GM18517 (cell line): Measurements from ENCODE around the gene PRR15.

Experiments
- ATAC-seq: cut with Tn5 transposase; IDR thresholded peaks from one replicate; pipeline ENCODE4 v1.9.1; 2021; ENCODE audit warnings: mild to moderate bottlenecking, moderate library complexity; ENCODE audit not compliant: unreplicated experiment

PRR15 gene

DNA sequence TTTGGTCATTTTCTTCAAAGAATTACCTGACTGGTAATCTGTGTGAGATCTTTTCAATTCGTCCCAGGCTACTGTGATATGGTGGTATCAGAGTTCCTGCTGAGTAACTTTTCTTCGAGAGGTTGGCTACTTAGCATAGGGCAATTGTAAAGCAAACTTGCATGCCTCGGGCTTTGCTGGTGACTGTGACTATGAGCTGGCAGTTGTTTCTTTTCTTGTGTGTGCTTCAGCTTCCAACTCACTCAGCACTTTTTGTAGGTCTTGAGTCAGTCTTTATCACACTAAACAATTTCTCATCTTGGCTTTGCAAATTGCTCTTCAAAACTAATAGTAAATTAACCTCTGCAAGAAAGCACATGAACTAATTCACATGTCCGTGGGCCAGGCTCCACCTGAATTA is 44.3 kb downstream of the PRR15 start:
- no peak for ATAC-seq

DNA sequence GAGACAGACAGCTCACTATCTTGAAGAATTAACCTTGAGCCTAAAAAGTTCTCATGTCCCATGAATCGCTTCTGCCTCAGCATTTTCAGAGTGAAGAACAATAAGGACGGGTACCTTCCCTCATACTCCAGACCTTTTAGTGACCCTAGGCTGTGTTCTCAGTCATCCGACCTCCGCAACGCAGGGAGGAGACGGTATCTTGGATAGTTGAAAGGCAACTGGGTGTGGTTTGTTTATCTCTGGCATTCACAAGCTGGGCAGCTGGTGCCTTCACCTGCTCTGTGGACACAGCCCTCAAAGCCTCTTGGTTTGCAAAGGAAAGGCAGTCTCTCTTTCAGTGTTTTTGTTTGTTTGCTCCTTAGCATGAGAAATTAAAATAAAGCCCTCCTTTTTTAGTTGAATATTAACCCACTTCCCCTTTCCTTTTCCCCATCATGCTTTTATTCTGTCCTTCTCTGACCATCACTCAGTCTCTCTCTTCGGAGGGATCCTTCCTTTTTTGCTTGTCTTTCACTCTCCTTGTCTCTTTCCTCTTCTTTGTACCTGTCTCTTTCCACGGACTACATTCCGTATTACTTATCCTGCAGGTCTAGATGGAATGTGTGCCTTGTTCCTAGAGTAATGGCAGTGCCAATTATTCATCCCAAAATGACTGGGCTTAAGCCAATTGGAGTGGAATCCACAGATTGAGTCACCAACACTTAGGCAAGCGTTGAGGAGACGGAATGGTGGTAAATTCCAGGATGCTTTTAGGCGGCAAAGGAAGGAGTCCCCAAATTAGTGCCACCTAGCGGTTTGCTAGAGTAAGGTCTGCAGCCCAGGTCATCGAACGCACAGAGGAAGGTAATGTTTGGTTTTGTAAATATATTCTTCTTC is 45.8 kb downstream of the PRR15 start:
- no peak for ATAC-seq

DNA sequence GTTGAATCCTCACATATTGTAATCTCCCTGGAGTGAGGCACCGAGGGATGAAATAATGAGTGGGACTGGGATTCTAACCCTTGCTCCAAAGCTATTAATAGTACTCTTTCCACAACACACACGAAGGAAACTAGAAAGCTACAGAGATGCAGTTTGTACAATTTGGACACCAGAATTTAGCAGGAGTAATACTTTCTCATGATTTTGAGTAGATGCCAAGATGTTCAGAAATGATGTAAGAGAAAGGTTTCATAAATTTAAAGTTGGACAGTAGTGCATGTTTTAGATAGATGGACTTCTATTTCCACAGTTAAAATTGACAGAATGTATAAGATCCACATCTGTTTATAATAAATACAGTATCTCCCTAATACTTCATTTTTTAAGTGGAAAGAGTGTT is 46.5 kb downstream of the PRR15 start:
- no peak for ATAC-seq

DNA sequence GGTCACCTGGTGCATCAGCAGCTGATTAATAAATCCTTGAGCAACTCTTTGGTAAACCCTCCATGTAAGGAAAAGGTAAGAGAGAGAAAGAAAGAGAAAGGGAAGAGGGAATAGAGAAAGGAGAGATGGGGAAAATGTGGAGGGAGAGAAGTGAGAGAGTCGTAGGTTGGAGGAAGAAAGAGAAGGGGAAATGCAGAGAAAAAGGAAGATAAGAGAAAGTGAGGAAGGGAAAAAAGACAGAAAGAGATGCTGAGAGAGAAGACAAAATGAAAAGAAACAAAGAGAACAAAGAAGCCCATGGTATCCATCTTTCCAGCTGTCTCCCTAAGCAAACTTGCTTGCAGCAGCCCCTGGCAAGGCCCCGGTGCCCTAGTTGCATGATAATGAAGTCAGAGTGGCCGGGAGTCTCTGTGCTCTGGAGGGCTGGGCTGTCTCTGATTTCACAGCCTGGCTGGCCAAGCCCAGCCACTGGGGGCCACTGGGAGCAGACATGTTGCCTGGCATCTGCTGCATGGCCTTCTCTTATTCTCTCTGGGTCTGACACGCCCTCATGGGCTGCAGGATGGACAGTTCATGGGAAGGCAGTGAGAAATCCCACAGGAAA is 48.4 kb downstream of the PRR15 start:
- no peak for ATAC-seq

- ATAC-seq: no peak
Measured at GRCh38 chr7:29612596-29612995, 49.0 kb downstream of the PRR15 start.

GRCh38 chr7:29613100-29613499 is 49.5 kb downstream of the PRR15 start:
- no peak for ATAC-seq

DNA sequence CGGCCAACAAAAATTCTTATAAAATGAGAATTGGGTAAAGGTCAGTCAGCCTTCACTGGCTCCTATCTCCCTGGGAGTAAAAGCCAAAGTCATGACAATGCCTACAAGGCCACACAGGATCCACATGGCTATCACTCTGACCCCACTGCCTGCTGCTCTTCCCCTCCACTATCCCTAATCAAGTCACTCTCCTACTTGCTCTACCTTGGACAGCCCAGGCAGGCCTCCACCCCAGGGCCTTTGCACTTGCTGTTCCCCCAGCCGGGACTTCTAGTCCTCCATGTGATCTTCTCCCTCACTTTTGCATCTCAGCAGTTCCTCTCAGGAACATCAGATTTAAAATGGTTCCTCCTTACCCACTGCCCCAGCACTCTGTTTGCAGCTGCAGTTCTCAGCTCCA is 50.6 kb downstream of the PRR15 start:
- no peak for ATAC-seq
